Measurements from ENCODE around the gene LRCH4.
"Not testable (repeated sequence)": the region's sequence is repeated elsewhere in the genome, so short reads cannot be mapped to it uniquely, and the experiment has no call there.

Gene LRCH4

GRCh38 chr7:100568176-100568895 lies 17.6 kb downstream of the LRCH4 start:
- H3K27me3 ChIP-seq (ENCODE audit: control insufficient read depth, insufficient read depth, low read length), result no peaks in the 10 kb centered on the region
- peaks cover 22% of the 10 kb centered on the region for H3K4me1 ChIP-seq (ENCODE audit: control insufficient read depth, insufficient read depth, low read length)
- H3K36me3 ChIP-seq (ENCODE audit: control insufficient read depth, insufficient read depth, low read length), result peaks cover 10% of the 10 kb centered on the region
- H3K4me3 ChIP-seq (ENCODE audit: low read depth, low read length), result no peak overlapping the region
- no peaks in the 10 kb centered on the region for H3K9me3 ChIP-seq (ENCODE audit: control insufficient read depth, insufficient read depth, low read length)
- H3K9ac ChIP-seq (ENCODE audit: low read depth, low read length), result no peak overlapping the region

GRCh38 chr7:100567751-100568175 lies 18.2 kb downstream of the LRCH4 start:
- H3K9ac ChIP-seq (ENCODE audit: low read depth, low read length), result no peak overlapping the region
- H3K4me3 ChIP-seq (ENCODE audit: low read depth, low read length), result no peak overlapping the region
- no peaks in the 10 kb centered on the region for H3K9me3 ChIP-seq (ENCODE audit: control insufficient read depth, insufficient read depth, low read length)
- H3K36me3 ChIP-seq (ENCODE audit: control insufficient read depth, insufficient read depth, low read length), result peaks cover 12% of the 10 kb centered on the region
- peaks cover 22% of the 10 kb centered on the region for H3K4me1 ChIP-seq (ENCODE audit: control insufficient read depth, insufficient read depth, low read length)
- H3K27me3 ChIP-seq (ENCODE audit: control insufficient read depth, insufficient read depth, low read length), result no peaks in the 10 kb centered on the region

GRCh38 chr7:100567031-100567730 lies 18.7 kb downstream of the LRCH4 start:
- Histone ChIP-seq H3K4me3 (ENCODE audit: low read depth, low read length) (no peak overlapping the region), H3K36me3 (ENCODE audit: control insufficient read depth, insufficient read depth, low read length) (peaks cover 16% of the 10 kb centered on the region), H3K9ac (ENCODE audit: low read depth, low read length) (no peak overlapping the region), H3K9me3 (ENCODE audit: control insufficient read depth, insufficient read depth, low read length) (no peaks in the 10 kb centered on the region), H3K27me3 (ENCODE audit: control insufficient read depth, insufficient read depth, low read length) (no peaks in the 10 kb centered on the region), H3K4me1 (ENCODE audit: control insufficient read depth, insufficient read depth, low read length) (peaks cover 21% of the 10 kb centered on the region)

GRCh38 chr7:100566018-100566531 lies 19.9 kb downstream of the LRCH4 start:
- Histone ChIP-seq H3K4me1 (ENCODE audit: control insufficient read depth, insufficient read depth, low read length) (peaks cover 12% of the 10 kb centered on the region), H3K4me3 (ENCODE audit: low read depth, low read length) (no peak overlapping the region), H3K36me3 (ENCODE audit: control insufficient read depth, insufficient read depth, low read length) (peaks cover 16% of the 10 kb centered on the region), H3K27me3 (ENCODE audit: control insufficient read depth, insufficient read depth, low read length) (no peaks in the 10 kb centered on the region), H3K9ac (ENCODE audit: low read depth, low read length) (no peak overlapping the region), H3K9me3 (ENCODE audit: control insufficient read depth, insufficient read depth, low read length) (no peaks in the 10 kb centered on the region)

- H3K36me3 ChIP-seq (ENCODE audit: control insufficient read depth, insufficient read depth, low read length), result peaks cover 16% of the 10 kb centered on the region
- H3K4me3 ChIP-seq (ENCODE audit: low read depth, low read length), result no peak overlapping the region
- H3K9ac ChIP-seq (ENCODE audit: low read depth, low read length), result no peak overlapping the region
- H3K9me3 ChIP-seq (ENCODE audit: control insufficient read depth, insufficient read depth, low read length), result no peaks in the 10 kb centered on the region
- H3K27me3 ChIP-seq (ENCODE audit: control insufficient read depth, insufficient read depth, low read length), result no peaks in the 10 kb centered on the region
- peaks cover 8% of the 10 kb centered on the region for H3K4me1 ChIP-seq (ENCODE audit: control insufficient read depth, insufficient read depth, low read length)
Measured at GRCh38 chr7:100565133-100565571, 20.8 kb downstream of the LRCH4 start.

- not testable (repeated sequence) for H3K27me3 ChIP-seq (ENCODE audit: control insufficient read depth, insufficient read depth, low read length); H3K9ac ChIP-seq (ENCODE audit: low read depth, low read length); H3K4me1 ChIP-seq (ENCODE audit: control insufficient read depth, insufficient read depth, low read length); H3K9me3 ChIP-seq (ENCODE audit: control insufficient read depth, insufficient read depth, low read length); H3K4me3 ChIP-seq (ENCODE audit: low read depth, low read length)
- H3K36me3 ChIP-seq (ENCODE audit: control insufficient read depth, insufficient read depth, low read length), result peaks cover 16% of the 10 kb centered on the region
Measured at GRCh38 chr7:100564405-100564804, 21.5 kb downstream of the LRCH4 start.

GRCh38 chr7:100563809-100564400 lies 22.0 kb downstream of the LRCH4 start:
- Histone ChIP-seq H3K9me3 (ENCODE audit: control insufficient read depth, insufficient read depth, low read length) (no peaks in the 10 kb centered on the region), H3K4me3 (ENCODE audit: low read depth, low read length) (no peak overlapping the region), H3K9ac (ENCODE audit: low read depth, low read length) (no peak overlapping the region), H3K4me1 (ENCODE audit: control insufficient read depth, insufficient read depth, low read length) (peaks cover 5% of the 10 kb centered on the region), H3K27me3 (ENCODE audit: control insufficient read depth, insufficient read depth, low read length) (no peaks in the 10 kb centered on the region), H3K36me3 (ENCODE audit: control insufficient read depth, insufficient read depth, low read length) (peaks cover 16% of the 10 kb centered on the region)

- Histone ChIP-seq H3K36me3 (ENCODE audit: control insufficient read depth, insufficient read depth, low read length) (peaks cover 16% of the 10 kb centered on the region), H3K4me1 (ENCODE audit: control insufficient read depth, insufficient read depth, low read length) (peaks cover 3% of the 10 kb centered on the region), H3K9ac (ENCODE audit: low read depth, low read length) (no peak overlapping the region), H3K4me3 (ENCODE audit: low read depth, low read length) (no peak overlapping the region), H3K9me3 (ENCODE audit: control insufficient read depth, insufficient read depth, low read length) (no peaks in the 10 kb centered on the region), H3K27me3 (ENCODE audit: control insufficient read depth, insufficient read depth, low read length) (no peaks in the 10 kb centered on the region)
Measured at GRCh38 chr7:100563100-100563564, 22.8 kb downstream of the LRCH4 start.

- H3K9me3 ChIP-seq (ENCODE audit: control insufficient read depth, insufficient read depth, low read length), result no peaks in the 10 kb centered on the region
- H3K4me1 ChIP-seq (ENCODE audit: control insufficient read depth, insufficient read depth, low read length), result peaks cover 3% of the 10 kb centered on the region
- H3K36me3 ChIP-seq (ENCODE audit: control insufficient read depth, insufficient read depth, low read length), result peaks cover 16% of the 10 kb centered on the region
- H3K9ac ChIP-seq (ENCODE audit: low read depth, low read length), result no peak overlapping the region
- H3K4me3 ChIP-seq (ENCODE audit: low read depth, low read length), result no peak overlapping the region
- no peaks in the 10 kb centered on the region for H3K27me3 ChIP-seq (ENCODE audit: control insufficient read depth, insufficient read depth, low read length)
Measured at GRCh38 chr7:100562195-100563099, 23.5 kb downstream of the LRCH4 start.

GRCh38 chr7:100561491-100562194 lies 24.3 kb downstream of the LRCH4 start:
- Histone ChIP-seq H3K9me3 (ENCODE audit: control insufficient read depth, insufficient read depth, low read length) (no peaks in the 10 kb centered on the region), H3K4me3 (ENCODE audit: low read depth, low read length) (no peak overlapping the region), H3K4me1 (ENCODE audit: control insufficient read depth, insufficient read depth, low read length) (peaks cover 3% of the 10 kb centered on the region), H3K27me3 (ENCODE audit: control insufficient read depth, insufficient read depth, low read length) (no peaks in the 10 kb centered on the region), H3K36me3 (ENCODE audit: control insufficient read depth, insufficient read depth, low read length) (peaks cover 16% of the 10 kb centered on the region), H3K9ac (ENCODE audit: low read depth, low read length) (no peak overlapping the region)
